Umbilical cord (tissue), 2 donors: ENCODE data around the gene TNXB. TPM values are rescaled to one million over a fixed set of nuclear protein-coding genes. Genes with fewer than 3 reads are reported as not detected.

Experiments
- DNase-seq: peaks from one replicate; pipeline ENCODE4 v3.0.0-alpha.2; 2015; ENCODE audit warnings: low spot score
- total RNA-seq: library from RNA; depleted of rRNA; stranded (reverse); fragments of >200 nt; gene quantifications from one replicate; pipeline ENCODE4 v1.2.3, GENCODE V29; 2014; ENCODE audit warnings: low replicate concordance; ENCODE audit not compliant: insufficient read depth

The TNXB gene
- total RNA-seq, 1 donor from 2014 or later: 24.1 TPM

- DNase-seq: no peak
Measured at GRCh38 chr6:32111424-32112066, 2.4 kb upstream of the TNXB start.

GRCh38 chr6:32110632-32111031 is 1.5 kb upstream of the TNXB start:
- no peak for DNase-seq

- DNase-seq: no peak
Measured at GRCh38 chr6:32109765-32110160, 625 bp upstream of the TNXB start.

GRCh38 chr6:32108727-32109113 is 418 bp downstream of the TNXB start:
- DNase-seq: no peak

- peak; percentile 85 for DNase-seq
Measured at GRCh38 chr6:32108094-32108627, 977 bp downstream of the TNXB start.

- no peak for DNase-seq
Measured at GRCh38 chr6:32107406-32107805, 1.7 kb downstream of the TNXB start.

- DNase-seq: no peak
Measured at GRCh38 chr6:32105433-32105832, 3.7 kb downstream of the TNXB start.

GRCh38 chr6:32102255-32102654 is 6.9 kb downstream of the TNXB start:
- DNase-seq: no peak

- DNase-seq: peak; percentile 63
Measured at GRCh38 chr6:32100251-32100650, 8.9 kb downstream of the TNXB start.

- no peak for DNase-seq
Measured at GRCh38 chr6:32097364-32097763, 11.8 kb downstream of the TNXB start.

GRCh38 chr6:32096394-32097258 is 12.5 kb downstream of the TNXB start:
- DNase-seq: no peak

GRCh38 chr6:32096087-32096393 is 13.1 kb downstream of the TNXB start:
- no peak for DNase-seq

GRCh38 chr6:32095338-32096086 is 13.6 kb downstream of the TNXB start:
- DNase-seq: no peak

GRCh38 chr6:32092760-32093497 is 16.2 kb downstream of the TNXB start:
- DNase-seq: no peak

GRCh38 chr6:32089082-32089828 is 19.9 kb downstream of the TNXB start:
- DNase-seq: no peak

- no peak for DNase-seq
Measured at GRCh38 chr6:32088487-32089049, 20.6 kb downstream of the TNXB start.

GRCh38 chr6:32087574-32088486 is 21.3 kb downstream of the TNXB start:
- DNase-seq: peak; percentile 52

- DNase-seq: no peak
Measured at GRCh38 chr6:32086661-32087573, 22.2 kb downstream of the TNXB start.
